ENCODE results near the gene NRXN3.

GRCh38 chr14:79627058-79627457, 1456.9 kb downstream of the NRXN3 start:
- TF ChIP-seq, protein P1, sequence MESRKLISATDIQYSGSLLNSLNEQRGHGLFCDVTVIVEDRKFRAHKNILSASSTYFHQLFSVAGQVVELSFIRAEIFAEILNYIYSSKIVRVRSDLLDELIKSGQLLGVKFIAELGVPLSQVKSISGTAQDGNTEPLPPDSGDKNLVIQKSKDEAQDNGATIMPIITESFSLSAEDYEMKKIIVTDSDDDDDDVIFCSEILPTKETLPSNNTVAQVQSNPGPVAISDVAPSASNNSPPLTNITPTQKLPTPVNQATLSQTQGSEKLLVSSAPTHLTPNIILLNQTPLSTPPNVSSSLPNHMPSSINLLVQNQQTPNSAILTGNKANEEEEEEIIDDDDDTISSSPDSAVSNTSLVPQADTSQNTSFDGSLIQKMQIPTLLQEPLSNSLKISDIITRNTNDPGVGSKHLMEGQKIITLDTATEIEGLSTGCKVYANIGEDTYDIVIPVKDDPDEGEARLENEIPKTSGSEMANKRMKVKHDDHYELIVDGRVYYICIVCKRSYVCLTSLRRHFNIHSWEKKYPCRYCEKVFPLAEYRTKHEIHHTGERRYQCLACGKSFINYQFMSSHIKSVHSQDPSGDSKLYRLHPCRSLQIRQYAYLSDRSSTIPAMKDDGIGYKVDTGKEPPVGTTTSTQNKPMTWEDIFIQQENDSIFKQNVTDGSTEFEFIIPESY (IDR thresholded peaks at IDR 0.05; ENCODE audit: extremely low read depth, insufficient replicate concordance, low read length) = no peak
- TF ChIP-seq CTCF (IDR thresholded peaks at IDR 0.05 in 2 of 3, conservative IDR thresholded peaks at IDR 0.05 in 1 of 3; ENCODE audit: borderline replicate concordance in 1 of 3, insufficient read depth in 1 of 3, low read depth in 2 of 3, low read length in 2 of 3) (no peak), MAX (IDR thresholded peaks at IDR 0.05) (no peak), JUND (IDR thresholded peaks at IDR 0.05) (no peak), POLR2A (IDR thresholded peaks at IDR 0.05; ENCODE audit: borderline replicate concordance, extremely low read depth, insufficient read depth, insufficient read length) (no peak), CEBPB (IDR thresholded peaks at IDR 0.05; ENCODE audit: low read depth) (no peak)
- TF ChIP-seq, protein P2, sequence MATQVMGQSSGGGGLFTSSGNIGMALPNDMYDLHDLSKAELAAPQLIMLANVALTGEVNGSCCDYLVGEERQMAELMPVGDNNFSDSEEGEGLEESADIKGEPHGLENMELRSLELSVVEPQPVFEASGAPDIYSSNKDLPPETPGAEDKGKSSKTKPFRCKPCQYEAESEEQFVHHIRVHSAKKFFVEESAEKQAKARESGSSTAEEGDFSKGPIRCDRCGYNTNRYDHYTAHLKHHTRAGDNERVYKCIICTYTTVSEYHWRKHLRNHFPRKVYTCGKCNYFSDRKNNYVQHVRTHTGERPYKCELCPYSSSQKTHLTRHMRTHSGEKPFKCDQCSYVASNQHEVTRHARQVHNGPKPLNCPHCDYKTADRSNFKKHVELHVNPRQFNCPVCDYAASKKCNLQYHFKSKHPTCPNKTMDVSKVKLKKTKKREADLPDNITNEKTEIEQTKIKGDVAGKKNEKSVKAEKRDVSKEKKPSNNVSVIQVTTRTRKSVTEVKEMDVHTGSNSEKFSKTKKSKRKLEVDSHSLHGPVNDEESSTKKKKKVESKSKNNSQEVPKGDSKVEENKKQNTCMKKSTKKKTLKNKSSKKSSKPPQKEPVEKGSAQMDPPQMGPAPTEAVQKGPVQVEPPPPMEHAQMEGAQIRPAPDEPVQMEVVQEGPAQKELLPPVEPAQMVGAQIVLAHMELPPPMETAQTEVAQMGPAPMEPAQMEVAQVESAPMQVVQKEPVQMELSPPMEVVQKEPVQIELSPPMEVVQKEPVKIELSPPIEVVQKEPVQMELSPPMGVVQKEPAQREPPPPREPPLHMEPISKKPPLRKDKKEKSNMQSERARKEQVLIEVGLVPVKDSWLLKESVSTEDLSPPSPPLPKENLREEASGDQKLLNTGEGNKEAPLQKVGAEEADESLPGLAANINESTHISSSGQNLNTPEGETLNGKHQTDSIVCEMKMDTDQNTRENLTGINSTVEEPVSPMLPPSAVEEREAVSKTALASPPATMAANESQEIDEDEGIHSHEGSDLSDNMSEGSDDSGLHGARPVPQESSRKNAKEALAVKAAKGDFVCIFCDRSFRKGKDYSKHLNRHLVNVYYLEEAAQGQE (IDR thresholded peaks at IDR 0.05; ENCODE audit: low read depth) = no peak

Data from HCT116 (cell line).